K562 (cell line): ENCODE measurements around the gene KAT2B. TPM values are rescaled to one million over a fixed set of nuclear protein-coding genes. Genes with fewer than 3 reads are reported as not detected.

Experiments used
- CAMTA2 ChIP-seq: fragments of 250-450 bp; sonication (Bioruptor Pico); conservative IDR thresholded peaks from 2 replicates; pipeline ENCODE4 v1.5.1; 2022
- EGR1 ChIP-seq: fragments of 450-650 bp; conservative IDR thresholded peaks from 2 replicates; pipeline ENCODE4 v1.6.1; 2017; ENCODE audit warnings: mild to moderate bottlenecking
- ESRRB ChIP-seq: fragments of 250-450 bp; sonication (Bioruptor Pico); IDR thresholded peaks from 2 replicates; pipeline ENCODE4 v1.5.0; 2020; ENCODE audit warnings: mild to moderate bottlenecking, moderate library complexity, borderline replicate concordance
- FOXM1 ChIP-seq, 2 experiments: fragments of 450-650 bp in 1 of 2; sonication (generic) in 1 of 2; formaldehyde crosslinking in 1 of 2; IDR thresholded peaks; 2 replicates each; pipeline versions ENCODE4 v1.6.1 to v1.9.0; 2017 to 2022; ENCODE audit warnings: low read depth in 2 of 2, mild to moderate bottlenecking in 2 of 2, missing genetic modification reagents in 1 of 2, moderate library complexity in 1 of 2
- HLTF ChIP-seq: fragments of 450-650 bp; IDR thresholded peaks from 2 replicates; pipeline ENCODE4 v1.6.1; 2016
- HSF4 ChIP-seq: fragments of 250-450 bp; sonication (Bioruptor Pico); IDR thresholded peaks from 2 replicates; pipeline ENCODE4 v2.1.2; 2022; ENCODE audit warnings: mild to moderate bottlenecking, moderate library complexity, borderline replicate concordance
- KDM4B ChIP-seq, 2 experiments: fragments of 450-650 bp in 1 of 2; sonication (generic) in 1 of 2; IDR thresholded peaks; 2 replicates each; pipeline ENCODE4 v1.6.1; 2016 to 2017; ENCODE audit warnings: borderline replicate concordance in 2 of 2, antibody characterized with exemption in 1 of 2, low read depth in 1 of 2, mild to moderate bottlenecking in 1 of 2
- MITF ChIP-seq: IDR thresholded peaks from 2 replicates; pipeline ENCODE4 v1.6.1; 2014; ENCODE audit warnings: antibody characterized with exemption
- NCOA6 ChIP-seq: fragments of 450-650 bp; IDR thresholded peaks from 2 replicates; pipeline ENCODE4 v1.6.1; 2017; ENCODE audit warnings: mild to moderate bottlenecking
- PATZ1 ChIP-seq: fragments of 250-450 bp; sonication (Bioruptor Pico); IDR thresholded peaks from 2 replicates; pipeline ENCODE4 v1.5.0; 2020; ENCODE audit warnings: mild to moderate bottlenecking, borderline replicate concordance
- PTTG1 ChIP-seq: fragments of 450-650 bp; IDR thresholded peaks from 2 replicates; pipeline ENCODE4 v1.6.1; 2016; ENCODE audit warnings: low read depth, mild to moderate bottlenecking, missing genetic modification characterization, missing compliant biosample characterization
- SUPT5H ChIP-seq: fragments of 450-650 bp; IDR thresholded peaks from 2 replicates; pipeline ENCODE4 v1.6.1; 2016
- TCF3 ChIP-seq: sonication (generic); formaldehyde crosslinking; IDR thresholded peaks from 2 replicates; pipeline ENCODE4 v1.4.0; 2020; ENCODE audit warnings: mild to moderate bottlenecking, missing genetic modification reagents
- THRAP3 ChIP-seq: fragments of 450-650 bp; IDR thresholded peaks from 2 replicates; pipeline ENCODE4 v1.6.1; 2016; ENCODE audit warnings: mild to moderate bottlenecking, inconsistent platforms, borderline replicate concordance
- ZKSCAN8 ChIP-seq: fragments of 200-800 bp; sonication (Bioruptor generic); IDR thresholded peaks from 2 replicates; pipeline ENCODE4 v1.6.1; 2016; ENCODE audit warnings: missing genetic modification characterization, missing compliant biosample characterization
- ZNF133 ChIP-seq: fragments of 250-450 bp; sonication (Bioruptor Pico); IDR thresholded peaks from 2 replicates; pipeline ENCODE4 v1.4.0; 2020; ENCODE audit warnings: mild to moderate bottlenecking
- ZNF274 ChIP-seq: IDR thresholded peaks from 2 replicates; pipeline ENCODE4 v1.6.1; 2011; ENCODE audit warnings: low read depth, mild to moderate bottlenecking, low read length, moderate library complexity, borderline replicate concordance
- ZNF316 ChIP-seq: fragments of 450-650 bp; IDR thresholded peaks from 2 replicates; pipeline ENCODE4 v1.6.1; 2016
- ZNF644 ChIP-seq: fragments of 200-800 bp; sonication (Bioruptor generic); IDR thresholded peaks from 2 replicates; pipeline ENCODE4 v1.6.1; 2016; ENCODE audit warnings: low read depth, missing genetic modification characterization, missing compliant biosample characterization
- polyA plus RNA-seq, 8 experiments: library from polyadenylated mRNA; depleted of rRNA in 4 of 8; stranded (reverse) in 5 of 8; unstranded in 3 of 8; fragments of >200 nt; fragmentation: Nextera tagmentation in 2 of 8; fragmentation: Illumina TruSeq in 1 of 8; extraction: Ambion mirVana in 2 of 8; extraction: Trizol in 1 of 8; gene quantifications; 2 replicates each; pipeline versions ENCODE4 v1.2.1 to v1.2.3, GENCODE V29; 2011 to 2014; ENCODE audit warnings: inconsistent platforms in 1 of 8, missing spikeins in 1 of 8
- total RNA-seq, 7 experiments: library from RNA; depleted of rRNA in 6 of 7; stranded (reverse); fragments of >200 nt in 6 of 7; fragmentation: Illumina TruSeq in 2 of 7; extraction: Trizol in 2 of 7; gene quantifications; 2 replicates each; pipeline versions ENCODE4 v1.2.1 to v1.2.3, GENCODE V29; 2011 to 2021; ENCODE audit warnings: low replicate concordance in 1 of 7
- TF ChIP-seq, protein P1 (sequence below): sonication (generic); formaldehyde crosslinking; IDR thresholded peaks from 2 replicates; pipeline ENCODE4 v1.8.0; 2022; ENCODE audit warnings: mild to moderate bottlenecking, missing genetic modification reagents
- TF ChIP-seq, protein P2 (sequence below): sonication (generic); formaldehyde crosslinking; IDR thresholded peaks from 2 replicates; pipeline ENCODE4 v1.8.1; 2023; ENCODE audit warnings: mild to moderate bottlenecking, missing genetic modification reagents

The KAT2B gene
- total and polyA plus RNA-seq, 9 of the 15 experiments (the other 6 are each of a cell fraction or from before 2014, with no cell fraction given), result 3.3 to 14.9 (median 12.2) TPM

DNA sequence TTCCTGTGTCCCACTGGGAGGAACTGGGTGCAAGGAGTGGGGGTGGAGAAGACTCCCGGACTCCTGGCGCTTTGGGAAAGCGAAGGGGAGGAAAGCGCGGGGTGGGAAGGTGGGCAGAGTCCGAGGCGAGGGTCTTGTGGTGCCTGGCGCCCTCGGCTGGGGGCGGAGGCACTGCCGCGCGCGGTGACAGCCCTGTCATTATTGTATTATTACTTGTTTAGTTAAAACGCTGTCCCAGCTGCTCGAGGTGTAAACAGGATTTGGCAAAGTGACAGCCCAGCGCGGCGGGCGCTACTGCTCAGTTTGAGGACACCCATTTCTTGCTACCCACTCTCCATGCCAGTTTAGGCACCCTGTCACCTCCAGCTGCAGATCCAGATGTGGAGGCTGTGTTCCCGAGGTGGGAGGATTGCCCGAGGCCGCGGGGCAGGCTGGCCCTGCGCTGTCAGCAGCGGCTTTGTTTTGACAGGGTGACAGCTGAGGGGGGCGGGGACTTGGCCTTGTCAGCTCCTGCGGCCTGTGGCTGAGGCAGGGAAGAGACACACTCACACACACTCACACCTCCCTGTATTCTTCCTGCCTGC, 1.0 kb downstream of the KAT2B start (continued):
- TF ChIP-seq FOXM1 (IDR thresholded peaks at IDR 0.05; ENCODE audit: low read depth) (no peak), FOXM1 (CRISPR knock-in tag; IDR thresholded peaks at IDR 0.05; ENCODE audit: low read depth) (no peak), ZNF274 (no peak), MITF (no peak), PATZ1 (no peak), SUPT5H (no peak), ZKSCAN8 (CRISPR knock-in tag) (no peak), NCOA6 (no peak), TCF3 (CRISPR knock-in tag) (0 out of 2 replicates have a peak, but pooled peaks have one; percentile 30), CAMTA2 (CRISPR knock-in tag) (no peak), ESRRB (CRISPR knock-in tag) (no peak), EGR1 (no peak; the same call in 1 of the 2 replicates), ZNF644 (tag) (no peak), PTTG1 (no peak), THRAP3 (no peak), HSF4 (no peak), ZNF316 (no peak), ZNF133 (CRISPR knock-in tag) (no peak), HLTF (no peak), KDM4B (IDR thresholded peaks at IDR 0.05; ENCODE audit: borderline replicate concordance in 2 of 2, low read depth in 1 of 2) (peak in 1 of 2 experiments; percentile 56; a peak in 1 of 4 replicates)
- TF ChIP-seq, protein P1, sequence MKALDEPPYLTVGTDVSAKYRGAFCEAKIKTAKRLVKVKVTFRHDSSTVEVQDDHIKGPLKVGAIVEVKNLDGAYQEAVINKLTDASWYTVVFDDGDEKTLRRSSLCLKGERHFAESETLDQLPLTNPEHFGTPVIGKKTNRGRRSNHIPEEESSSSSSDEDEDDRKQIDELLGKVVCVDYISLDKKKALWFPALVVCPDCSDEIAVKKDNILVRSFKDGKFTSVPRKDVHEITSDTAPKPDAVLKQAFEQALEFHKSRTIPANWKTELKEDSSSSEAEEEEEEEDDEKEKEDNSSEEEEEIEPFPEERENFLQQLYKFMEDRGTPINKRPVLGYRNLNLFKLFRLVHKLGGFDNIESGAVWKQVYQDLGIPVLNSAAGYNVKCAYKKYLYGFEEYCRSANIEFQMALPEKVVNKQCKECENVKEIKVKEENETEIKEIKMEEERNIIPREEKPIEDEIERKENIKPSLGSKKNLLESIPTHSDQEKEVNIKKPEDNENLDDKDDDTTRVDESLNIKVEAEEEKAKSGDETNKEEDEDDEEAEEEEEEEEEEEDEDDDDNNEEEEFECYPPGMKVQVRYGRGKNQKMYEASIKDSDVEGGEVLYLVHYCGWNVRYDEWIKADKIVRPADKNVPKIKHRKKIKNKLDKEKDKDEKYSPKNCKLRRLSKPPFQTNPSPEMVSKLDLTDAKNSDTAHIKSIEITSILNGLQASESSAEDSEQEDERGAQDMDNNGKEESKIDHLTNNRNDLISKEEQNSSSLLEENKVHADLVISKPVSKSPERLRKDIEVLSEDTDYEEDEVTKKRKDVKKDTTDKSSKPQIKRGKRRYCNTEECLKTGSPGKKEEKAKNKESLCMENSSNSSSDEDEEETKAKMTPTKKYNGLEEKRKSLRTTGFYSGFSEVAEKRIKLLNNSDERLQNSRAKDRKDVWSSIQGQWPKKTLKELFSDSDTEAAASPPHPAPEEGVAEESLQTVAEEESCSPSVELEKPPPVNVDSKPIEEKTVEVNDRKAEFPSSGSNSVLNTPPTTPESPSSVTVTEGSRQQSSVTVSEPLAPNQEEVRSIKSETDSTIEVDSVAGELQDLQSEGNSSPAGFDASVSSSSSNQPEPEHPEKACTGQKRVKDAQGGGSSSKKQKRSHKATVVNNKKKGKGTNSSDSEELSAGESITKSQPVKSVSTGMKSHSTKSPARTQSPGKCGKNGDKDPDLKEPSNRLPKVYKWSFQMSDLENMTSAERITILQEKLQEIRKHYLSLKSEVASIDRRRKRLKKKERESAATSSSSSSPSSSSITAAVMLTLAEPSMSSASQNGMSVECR (CRISPR knock-in tag), result peak; percentile 99
- TF ChIP-seq, protein P2, sequence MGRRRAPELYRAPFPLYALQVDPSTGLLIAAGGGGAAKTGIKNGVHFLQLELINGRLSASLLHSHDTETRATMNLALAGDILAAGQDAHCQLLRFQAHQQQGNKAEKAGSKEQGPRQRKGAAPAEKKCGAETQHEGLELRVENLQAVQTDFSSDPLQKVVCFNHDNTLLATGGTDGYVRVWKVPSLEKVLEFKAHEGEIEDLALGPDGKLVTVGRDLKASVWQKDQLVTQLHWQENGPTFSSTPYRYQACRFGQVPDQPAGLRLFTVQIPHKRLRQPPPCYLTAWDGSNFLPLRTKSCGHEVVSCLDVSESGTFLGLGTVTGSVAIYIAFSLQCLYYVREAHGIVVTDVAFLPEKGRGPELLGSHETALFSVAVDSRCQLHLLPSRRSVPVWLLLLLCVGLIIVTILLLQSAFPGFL (CRISPR knock-in tag), result no peak
